Measurements from ENCODE around the gene TMEM150C.

TMEM150C gene

DNA sequence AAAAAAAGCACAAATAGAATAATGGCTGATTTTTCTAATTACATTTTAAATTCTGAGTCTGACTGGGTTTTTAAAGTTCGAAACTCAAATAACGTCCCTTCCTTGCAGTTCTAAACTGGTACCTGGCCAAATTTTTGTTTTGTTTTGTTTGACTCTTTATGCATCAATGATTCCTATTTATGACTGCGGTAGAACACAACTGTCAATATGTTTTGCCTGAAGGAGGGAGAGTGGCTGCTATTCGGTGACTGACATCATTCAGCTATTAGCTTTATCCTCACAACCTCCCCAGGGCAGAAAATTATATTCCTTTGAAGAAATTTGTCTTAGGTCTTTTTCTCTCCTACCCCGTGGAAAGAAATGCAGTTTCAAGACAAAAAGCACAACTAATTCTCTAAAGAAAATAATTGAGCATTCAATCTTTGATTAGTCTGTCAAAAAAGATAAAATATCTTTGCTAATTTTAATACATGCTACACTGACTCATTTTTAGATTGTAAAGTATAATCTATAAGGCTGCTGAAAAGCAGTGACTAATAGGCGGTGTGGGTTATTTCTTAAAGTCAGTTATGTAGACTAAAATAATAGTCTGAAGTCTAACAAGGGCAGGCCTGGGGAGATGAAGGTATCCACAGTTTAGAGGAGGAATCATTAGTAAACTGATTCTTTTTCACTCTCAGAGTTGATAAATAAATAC, 61.9 kb downstream of the TMEM150C start:
- TF ChIP-seq, protein P1, sequence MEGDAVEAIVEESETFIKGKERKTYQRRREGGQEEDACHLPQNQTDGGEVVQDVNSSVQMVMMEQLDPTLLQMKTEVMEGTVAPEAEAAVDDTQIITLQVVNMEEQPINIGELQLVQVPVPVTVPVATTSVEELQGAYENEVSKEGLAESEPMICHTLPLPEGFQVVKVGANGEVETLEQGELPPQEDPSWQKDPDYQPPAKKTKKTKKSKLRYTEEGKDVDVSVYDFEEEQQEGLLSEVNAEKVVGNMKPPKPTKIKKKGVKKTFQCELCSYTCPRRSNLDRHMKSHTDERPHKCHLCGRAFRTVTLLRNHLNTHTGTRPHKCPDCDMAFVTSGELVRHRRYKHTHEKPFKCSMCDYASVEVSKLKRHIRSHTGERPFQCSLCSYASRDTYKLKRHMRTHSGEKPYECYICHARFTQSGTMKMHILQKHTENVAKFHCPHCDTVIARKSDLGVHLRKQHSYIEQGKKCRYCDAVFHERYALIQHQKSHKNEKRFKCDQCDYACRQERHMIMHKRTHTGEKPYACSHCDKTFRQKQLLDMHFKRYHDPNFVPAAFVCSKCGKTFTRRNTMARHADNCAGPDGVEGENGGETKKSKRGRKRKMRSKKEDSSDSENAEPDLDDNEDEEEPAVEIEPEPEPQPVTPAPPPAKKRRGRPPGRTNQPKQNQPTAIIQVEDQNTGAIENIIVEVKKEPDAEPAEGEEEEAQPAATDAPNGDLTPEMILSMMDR (conservative IDR thresholded peaks at IDR 0.05) = no peak
- H3K27ac ChIP-seq = peak overlapping the region; percentile 70

DNA sequence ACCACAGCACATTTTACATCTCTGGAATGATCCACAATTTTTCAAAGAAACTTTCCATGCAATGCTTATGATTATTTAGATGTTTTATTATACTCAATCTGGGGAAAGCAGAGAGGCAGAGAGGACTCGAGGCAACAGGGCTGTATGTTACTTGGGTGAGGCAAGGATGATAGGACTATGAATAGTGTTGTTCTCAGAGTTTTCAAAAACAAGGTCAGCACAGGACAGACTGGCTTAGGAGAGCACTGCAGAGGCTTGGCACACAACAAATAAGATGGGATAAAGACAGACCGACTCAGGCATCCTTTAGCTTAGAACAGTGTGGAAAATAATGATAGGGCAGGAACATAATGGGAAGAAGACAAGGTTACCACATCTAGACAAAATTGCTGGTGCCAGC, 65.4 kb downstream of the TMEM150C start:
- TF ChIP-seq, protein P1 (conservative IDR thresholded peaks at IDR 0.05) = no peak
- no peak overlapping the region for H3K27ac ChIP-seq

DNA sequence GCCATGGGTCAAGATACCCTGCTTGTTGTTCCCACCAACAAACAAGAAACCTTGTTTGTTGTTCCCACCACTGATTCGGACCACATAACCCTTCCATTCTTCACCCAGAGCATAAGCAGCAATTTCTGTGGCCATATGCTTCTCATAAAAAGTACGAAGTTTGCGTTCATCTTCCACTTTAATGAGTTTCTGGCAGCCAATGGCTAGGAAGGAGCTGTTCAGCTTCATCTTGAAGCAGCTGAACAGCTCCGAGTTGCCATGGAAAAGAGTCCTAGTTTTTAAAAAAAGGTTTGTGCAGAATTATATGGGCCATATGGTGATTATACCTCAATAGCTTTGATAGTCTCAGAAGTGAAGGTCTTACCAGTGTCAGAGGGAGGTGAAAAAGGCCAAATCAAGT, 66.1 kb downstream of the TMEM150C start:
- no peak overlapping the region for H3K27ac ChIP-seq
- TF ChIP-seq, protein P1 (conservative IDR thresholded peaks at IDR 0.05) = no peak

DNA sequence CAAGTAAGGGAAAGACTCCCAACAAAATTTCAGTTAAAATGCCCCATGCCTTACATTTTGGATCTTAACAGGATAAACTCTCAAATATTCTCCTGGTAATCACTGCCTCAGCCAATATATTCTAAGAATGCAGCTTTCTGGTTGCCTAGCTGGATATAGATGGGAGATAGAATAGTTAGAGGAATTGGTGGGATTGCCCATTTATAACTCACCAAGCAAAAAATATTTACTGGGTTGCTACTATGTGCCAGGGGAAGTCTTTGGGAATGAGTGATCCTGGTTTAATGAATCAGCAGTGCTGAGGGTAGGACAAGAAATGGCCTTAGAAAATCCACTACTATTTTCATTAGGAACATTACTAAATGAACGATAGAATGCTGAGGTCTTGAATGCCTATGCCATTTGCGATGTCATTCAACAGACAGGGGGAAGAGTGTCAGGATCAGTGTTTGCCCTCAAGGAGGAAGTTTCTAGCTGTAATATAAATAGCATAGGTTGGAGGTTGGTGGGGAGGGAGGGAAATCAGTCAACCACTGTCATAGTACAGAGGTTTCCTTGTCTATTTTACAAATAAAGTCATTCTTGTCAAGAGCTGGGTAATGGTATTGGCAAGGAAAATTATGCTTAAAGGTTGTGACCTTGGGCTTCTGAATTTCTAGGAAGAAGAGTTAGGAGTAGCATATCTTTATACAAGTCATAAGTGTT, 67.9 kb downstream of the TMEM150C start:
- H3K27ac ChIP-seq = no peak overlapping the region
- TF ChIP-seq, protein P1 (conservative IDR thresholded peaks at IDR 0.05) = no peak

DNA sequence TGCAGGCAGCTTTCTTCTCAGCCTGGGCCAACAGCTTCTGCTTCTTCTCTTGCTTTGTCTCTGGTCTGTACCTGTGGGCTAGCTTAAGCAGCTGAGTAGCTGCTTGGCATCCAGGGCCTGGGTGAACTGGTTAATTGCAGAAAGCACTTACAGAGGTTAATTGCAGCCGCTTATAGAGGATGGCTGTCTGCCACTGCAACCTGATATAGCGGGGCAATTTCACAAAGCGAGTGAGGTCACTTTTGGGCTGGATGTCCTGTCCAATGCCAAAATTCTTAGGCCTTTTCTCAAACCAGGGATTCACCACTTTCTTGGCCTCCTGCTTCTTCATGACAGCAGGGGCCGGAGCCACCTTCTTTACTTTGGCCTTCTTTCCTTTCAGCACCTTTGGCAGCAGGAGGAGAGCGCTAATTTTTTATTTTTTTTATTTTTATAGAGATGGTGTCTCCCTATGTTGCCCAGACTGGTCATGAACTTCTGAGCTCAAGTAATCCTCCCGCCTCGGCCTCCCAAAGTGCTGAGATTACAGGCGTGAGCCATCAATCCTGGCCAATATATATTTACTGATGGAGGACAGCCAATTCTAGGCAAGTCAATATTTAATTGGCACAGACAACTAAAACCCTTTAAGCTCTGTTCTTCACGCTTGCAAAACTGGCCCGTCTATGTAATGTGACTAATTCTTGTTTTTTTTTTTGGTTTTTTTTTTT, 70.4 kb downstream of the TMEM150C start:
- TF ChIP-seq, protein P1 (conservative IDR thresholded peaks at IDR 0.05) = no peak
- H3K27ac ChIP-seq = peak overlapping the region; percentile 63

DNA sequence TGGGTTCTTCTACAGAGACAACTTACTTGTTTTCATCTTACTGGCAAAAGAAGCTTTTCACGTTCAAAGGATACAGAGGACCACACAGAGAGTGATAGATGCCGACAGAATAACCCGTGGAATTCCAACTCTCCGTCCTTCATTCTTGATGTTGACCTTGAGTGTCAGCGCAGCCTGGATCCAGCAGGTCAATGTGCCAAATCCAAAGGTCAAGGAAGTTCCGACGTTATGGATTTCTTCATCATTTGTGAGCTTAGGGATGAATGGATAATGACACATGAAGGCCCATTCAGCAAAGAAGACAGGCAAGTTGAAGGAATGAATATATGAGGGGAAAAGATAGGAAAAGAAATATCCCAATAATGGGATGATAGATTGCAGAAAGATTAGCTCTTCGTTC, 71.8 kb downstream of the TMEM150C start:
- TF ChIP-seq, protein P1 (conservative IDR thresholded peaks at IDR 0.05) = no peak
- no peak overlapping the region for H3K27ac ChIP-seq

DNA sequence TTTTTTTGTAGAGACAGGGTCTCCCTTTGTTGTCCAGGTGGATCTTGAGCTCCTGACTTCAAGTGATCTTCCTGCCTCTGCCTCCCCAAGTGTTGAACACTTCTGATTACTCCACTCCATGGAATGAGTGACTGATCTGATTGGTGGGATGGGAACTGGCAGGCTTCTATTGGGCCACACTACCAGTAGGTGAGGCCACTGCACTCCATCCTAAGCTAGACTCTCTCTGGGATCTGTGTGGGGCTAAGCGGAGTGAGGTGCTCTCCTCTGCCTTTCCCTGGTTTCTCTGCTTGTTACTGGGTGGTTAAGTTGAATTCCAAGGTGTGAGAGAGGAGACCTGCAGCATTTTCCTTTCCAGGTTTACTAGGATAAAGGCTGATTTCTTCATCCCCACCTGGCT, 72.7 kb downstream of the TMEM150C start:
- TF ChIP-seq, protein P1 (conservative IDR thresholded peaks at IDR 0.05) = no peak

More for the DNA sequence above, 72.7 kb downstream of the TMEM150C start:
- H3K27ac ChIP-seq = no peak overlapping the region

Measured in VCaP (cell line).